T-helper 2 cell treated with Interferon-gamma antibody and Interleukin-4, amounts not matched to agents 100 ng/mL and 5 ng/mL, for 36 hours (primary cell): ENCODE results near the gene NDUFS2. TPM values are rescaled to one million over a fixed set of nuclear protein-coding genes. Genes with fewer than 3 reads are reported as not detected.

Experiments
- intact Hi-C: fragments of 100-400 bp; cut with micrococcal nuclease; formaldehyde crosslinking; loops from one replicate; pipeline ENCODE4 v1.15.1; 2023
- total RNA-seq: library from RNA; stranded (reverse); gene quantifications from 2 replicates; pipeline ENCODE4 v1.2.3, GENCODE V29; 2022

NDUFS2 gene
- total RNA-seq, 1 donor from 2014 or later, result 83.0 TPM

DNA sequence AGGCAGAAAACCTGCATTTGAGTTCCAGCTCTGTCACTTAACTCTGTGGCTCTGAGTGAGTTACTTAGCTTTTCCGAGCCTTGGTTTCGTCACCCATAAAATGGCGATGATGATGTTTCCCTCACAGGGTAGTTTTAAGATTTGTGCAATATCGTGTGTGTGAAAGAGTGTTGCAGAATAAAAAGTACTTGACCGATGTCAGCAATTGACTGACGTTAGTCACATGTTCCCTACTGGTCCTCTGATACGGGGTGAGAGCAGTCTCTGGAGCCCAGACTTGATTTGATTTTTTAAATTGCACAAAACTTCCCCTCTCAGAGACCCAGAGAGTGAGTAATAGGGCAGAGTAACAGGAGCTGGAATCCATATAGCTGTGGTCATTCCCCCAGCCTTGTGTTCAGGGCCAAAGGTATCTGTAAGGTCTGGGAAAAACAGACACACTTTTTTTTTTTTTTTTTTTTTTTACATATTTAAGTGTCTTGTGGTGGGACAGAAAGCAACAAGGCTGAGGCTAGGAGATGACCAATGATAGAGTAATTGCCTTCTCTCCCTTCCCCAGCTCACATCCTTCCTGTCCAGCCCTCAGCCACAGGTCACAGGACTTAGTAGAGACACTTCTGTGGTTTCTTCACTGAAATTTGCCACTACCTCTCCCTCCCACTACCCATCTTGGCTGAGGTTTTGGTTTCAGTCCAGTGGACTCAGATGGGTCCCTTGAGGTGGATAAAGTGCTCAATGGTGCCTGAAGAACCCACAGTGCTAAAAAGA, 15.0 kb downstream of the NDUFS2 start:
- intact Hi-C loops, result no loop called here

DNA sequence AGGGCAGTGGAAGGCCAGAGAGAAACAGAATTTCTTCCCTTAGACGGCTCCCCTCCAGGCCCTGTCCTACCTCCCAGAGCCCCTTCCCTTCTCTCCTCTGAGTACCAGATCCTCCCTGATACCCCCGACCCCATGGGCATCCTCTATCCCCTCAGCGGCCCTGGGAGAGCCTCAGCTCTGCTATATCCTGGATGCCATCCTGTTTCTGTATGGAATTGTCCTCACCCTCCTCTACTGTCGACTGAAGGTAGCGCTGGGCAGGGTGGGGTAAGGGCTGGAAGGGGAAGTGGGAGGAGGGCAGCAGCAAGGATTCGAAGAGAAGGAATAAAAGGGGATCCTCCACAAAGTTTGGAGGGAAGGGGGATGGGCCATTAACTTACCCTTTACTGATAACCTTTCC, 15.7 kb downstream of the NDUFS2 start:
- intact Hi-C loops, result no loop called here

DNA sequence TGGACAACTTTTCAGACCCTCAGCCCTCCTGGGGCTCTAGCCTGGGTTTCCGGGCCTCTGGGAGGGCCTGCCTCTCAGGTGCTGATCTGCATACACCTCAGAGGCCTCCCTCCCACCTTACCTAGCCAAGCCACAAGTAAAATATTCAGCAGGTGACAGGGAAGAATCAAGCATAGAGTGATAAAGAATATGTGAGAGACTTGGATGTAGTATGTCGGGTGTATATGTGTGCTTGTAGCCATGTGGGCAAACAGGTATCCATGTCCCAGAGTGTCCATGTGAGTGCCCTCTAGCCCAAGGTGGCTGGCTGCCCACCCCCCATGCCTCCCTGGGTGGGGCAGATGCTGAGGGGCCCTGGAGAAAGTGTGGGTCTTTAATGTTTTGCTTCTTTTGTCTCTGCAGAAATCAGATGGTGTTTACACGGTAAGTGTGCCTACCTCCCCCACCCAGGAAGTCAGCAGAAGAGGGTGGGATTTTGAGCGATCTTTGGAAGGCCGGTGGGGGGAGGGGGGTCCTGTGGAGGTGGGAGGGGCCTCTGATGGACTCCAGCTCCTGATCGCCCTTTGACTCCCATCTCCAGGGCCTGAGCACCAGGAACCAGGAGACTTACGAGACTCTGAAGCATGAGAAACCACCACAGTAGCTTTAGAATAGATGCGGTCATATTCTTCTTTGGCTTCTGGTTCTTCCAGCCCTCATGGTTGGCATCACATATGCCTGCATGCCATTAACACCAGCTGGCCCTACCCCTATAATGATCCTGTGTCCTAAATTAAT, 16.3 kb downstream of the NDUFS2 start:
- intact Hi-C loops, result no loop called here

DNA sequence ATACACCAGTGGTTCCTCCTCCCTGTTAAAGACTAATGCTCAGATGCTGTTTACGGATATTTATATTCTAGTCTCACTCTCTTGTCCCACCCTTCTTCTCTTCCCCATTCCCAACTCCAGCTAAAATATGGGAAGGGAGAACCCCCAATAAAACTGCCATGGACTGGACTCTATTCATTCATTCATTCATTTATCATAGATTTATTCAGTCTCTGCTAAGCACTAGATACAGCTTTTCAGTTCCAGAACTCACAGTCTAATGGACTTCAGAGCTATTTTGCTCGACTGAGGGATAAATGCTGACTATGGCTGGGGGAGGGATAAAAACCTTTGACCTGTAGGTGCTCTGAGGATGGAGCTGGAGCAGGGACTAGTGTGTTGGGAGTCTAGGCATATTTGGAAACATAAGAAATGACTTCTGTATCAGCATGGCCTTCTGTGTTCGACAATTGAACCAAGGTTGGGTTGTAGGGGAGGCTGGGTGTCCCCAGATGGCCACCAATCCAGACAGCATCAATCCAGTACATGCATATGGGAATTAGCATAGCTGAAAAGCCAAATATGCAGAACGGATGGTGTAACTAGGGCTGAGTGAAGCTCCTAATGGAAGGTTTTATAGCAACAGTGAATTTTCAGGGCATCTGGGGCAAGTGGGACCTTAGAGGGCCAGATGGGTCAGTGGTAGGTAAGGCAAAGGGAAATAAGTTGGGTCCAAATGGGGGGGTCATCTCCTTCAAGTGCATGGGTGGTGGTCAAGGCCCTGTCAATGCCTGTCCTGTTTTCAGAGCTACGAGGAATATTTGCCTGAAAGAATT, 17.1 kb downstream of the NDUFS2 start:
- intact Hi-C loops, result no loop called here

DNA sequence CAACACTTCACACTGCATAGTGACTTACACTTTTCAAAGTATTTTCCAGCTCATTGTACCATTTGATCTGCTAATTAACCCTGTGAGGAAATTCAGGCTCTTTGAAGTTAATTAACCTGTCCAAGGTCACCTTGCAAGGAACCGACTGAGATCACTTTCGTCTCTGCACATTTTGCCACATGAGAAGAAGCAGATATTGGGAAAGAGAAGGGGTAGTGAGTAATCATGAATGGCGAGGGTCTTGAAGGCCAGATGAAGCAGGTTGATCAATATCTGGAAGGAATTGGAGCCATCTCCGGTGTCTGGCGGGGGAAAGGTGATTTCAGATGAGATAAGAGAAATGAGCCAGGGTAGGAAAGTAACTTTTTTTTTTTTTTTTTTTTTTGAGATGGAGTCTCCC, 17.8 kb downstream of the NDUFS2 start:
- intact Hi-C loops, result loop anchor here (10.0 kb wide), 1 partner anchor 545 kb away; the partner anchor contains the start of gene ATF6

DNA sequence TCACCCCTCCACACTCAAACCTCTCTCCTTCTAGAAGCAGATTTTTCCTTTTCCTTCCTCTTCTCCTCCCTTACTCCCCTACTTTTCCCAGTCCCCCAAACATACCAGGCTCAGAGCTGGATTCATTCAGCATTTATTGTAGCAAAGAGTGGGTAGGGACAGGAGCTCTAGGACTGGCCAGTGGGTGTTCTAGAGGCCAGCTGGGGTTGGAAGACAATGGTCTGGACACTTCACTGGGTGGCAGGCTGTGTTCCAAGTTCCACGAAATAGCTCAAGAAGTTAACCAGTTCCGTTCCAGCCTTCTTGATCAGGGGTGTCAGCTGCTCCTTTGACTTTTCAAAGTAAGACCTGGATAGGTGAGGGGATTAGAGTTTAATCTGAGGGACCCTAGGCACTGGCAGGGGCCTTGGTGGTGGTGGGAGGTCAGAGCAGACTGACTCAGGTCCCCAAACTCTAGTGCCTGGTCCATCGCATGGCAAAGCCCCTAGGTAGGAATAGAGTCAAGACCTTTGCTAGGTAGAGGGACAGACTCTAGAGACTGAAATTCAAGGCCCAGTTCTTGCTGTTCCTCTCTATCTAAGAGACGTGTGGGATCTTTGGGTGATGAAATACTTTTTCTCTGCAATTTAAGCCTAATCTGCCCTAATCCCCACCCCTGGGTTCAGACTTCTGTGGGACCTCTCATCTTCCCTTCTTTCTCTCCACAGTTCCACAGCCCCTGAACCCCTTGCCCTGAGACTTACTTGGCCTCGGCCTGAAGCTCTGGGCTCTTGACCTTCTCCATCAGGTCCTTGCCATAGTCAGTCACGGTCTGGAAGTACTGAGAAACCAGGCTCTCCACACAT, 20.2 kb downstream of the NDUFS2 start:
- intact Hi-C loops, result loop anchor here (10.0 kb wide), 1 partner anchor 542 kb away; the partner anchor contains the start of gene ATF6

DNA sequence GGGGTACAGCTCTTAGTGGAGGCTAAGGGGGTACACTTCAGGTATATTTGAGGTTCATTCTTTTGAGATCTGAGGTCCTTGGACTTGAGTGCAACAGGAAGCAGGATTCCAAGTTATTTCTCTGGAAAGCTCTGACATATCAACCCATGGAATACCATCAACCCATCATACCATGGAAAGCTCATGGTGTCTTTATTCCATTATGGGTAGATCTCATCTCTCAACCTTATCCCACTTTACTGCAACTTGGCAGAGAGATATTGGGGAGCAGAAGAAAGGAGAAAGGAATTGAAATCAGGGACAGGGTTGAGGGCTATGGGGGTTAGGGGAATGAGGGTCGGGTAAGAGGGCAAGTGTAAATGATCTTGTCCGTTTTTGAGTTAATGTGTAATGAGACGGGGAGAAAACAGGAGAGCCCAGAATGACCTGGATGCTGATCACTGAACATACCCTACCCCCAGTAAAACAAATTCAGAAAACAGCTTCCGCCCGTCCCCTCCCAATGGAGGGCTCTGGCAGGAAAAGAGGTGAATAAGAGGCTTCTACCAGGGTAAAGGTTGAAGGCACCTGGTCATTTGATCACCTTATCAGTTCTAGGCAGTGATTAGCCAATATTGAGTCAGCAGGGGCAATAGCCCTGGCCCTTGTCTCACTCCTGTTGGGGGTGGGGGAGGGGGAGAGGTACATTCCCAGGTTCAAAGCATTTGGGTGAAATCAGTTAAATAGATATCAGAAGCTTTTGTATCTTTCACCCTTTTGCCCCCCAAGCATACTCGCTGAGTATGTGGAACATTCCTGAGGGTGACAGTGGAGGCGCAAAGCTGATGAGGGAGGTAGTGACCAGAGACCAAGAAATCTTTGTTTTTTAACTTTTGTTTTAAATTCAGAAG, 21.9 kb downstream of the NDUFS2 start:
- intact Hi-C loops, result loop anchor here (10.0 kb wide), 1 partner anchor 541 kb away; the partner anchor contains the start of gene ATF6

DNA sequence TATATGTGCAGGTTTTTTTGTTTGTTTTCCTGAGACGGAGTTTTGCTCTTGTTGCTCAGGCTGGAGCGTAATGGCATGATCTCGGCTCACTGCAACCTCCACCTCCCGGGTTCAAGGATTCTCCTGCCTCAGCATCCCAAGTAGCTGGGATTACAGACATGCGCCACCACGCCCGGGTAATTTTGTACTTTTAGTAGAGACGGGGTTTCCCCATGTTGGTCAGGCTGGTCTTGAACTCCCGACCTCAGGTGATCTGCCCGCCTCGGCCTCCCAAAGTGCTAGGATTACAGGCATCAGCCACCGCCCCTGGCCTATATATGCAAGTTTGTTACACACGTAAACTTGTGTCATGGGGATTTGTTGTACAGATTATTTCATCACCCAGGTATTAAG, 22.5 kb downstream of the NDUFS2 start:
- intact Hi-C loops, result loop anchor here (1.0 to 10.0 kb wide), 8 partner anchors 14 to 540 kb away; partner anchors contain the start of genes ATF6, B4GALT3, NDUFS2 and PPOX

DNA sequence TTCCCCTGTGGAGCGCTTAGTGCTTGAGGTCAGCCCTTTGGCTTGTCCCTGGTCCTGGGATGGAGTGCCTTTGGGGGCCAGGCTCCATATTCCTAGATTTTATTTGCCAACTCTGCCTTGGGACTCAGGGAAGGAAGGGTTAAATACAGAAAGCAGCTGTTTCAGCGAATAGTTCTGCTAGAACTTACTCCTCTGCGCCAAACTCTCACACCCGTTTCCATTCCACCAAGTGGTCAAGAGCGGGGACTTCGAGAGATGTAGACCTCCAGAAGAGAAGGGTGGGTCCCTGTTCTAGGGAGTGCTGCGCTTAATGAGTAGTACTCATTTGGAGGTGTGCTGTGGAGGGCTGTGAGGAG, 23.0 kb downstream of the NDUFS2 start:
- intact Hi-C loops, result loop anchor here (1.0 to 10.0 kb wide), 8 partner anchors 15 to 540 kb away; partner anchors contain the start of genes ATF6, B4GALT3, NDUFS2 and PPOX

DNA sequence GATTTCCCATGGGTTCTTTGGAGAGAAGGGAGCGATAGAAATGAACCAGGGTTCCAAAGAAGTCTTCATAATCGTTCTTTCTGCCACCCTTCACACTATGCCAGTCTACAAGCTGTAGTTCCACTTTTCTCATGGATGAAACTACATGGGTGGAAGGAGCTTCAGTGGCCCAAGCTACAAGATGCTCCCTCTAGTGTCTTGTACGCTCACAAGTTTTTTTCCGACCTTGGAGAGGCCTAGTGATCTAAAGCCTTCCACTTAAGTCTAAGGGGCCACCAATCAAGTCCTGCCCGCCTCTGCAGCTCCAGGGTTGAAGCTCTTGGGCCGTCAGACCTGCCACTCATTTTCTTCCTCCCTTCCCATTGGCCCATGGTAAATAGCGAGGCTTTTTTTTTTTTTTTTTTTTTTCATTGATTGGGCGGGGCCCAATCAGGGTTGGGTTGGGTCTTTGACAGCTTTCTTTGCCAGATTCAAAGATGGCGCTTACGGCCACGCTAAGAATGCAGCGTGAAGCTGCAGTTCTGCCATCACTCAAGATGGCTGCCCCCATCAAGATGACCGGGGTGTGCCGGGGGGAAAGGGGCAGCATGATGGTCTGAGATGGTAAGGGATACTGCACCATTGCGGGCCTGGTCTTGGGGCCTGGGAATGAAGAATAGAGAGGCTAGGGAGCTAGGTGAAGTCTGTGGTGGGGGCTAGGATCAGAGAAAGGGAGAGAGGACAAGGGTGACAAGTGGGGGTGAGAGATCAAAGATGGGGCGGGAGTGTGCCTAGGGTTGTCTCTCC, 23.6 kb downstream of the NDUFS2 start, which contains the start of gene TOMM40L:
Gene TOMM40L (plus strand): TSS at position 527 of the 786 bp plus-strand sequence. CDS start 430 bp downstream, outside the sequence.
- intact Hi-C loops, result loop anchor here (1.0 to 10.0 kb wide), 9 partner anchors 15 to 539 kb away; partner anchors contain the start of genes ATF6, B4GALT3, NDUFS2 and PPOX

DNA sequence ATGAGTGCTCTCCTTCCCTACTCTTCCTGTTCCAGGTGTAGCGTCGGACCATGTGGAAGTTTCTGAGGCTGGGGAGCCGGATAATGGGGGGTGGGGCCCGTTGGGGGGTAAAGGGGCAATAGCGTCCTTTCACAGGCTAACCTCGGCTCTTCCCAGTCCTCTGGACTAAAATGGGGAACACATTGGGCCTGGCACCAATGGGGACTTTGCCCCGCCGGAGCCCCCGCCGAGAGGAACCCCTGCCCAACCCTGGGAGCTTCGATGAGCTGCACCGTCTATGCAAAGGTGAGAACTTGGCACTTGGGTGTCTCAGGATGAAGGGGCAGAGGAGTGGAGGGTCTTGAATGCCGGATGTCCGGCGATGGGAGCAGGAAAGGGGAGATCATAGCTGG, 24.1 kb downstream of the NDUFS2 start:
- intact Hi-C loops, result loop anchor here (2.0 to 10.0 kb wide), 2 partner anchors 80 to 538 kb away; partner anchors contain the start of gene ATF6

DNA sequence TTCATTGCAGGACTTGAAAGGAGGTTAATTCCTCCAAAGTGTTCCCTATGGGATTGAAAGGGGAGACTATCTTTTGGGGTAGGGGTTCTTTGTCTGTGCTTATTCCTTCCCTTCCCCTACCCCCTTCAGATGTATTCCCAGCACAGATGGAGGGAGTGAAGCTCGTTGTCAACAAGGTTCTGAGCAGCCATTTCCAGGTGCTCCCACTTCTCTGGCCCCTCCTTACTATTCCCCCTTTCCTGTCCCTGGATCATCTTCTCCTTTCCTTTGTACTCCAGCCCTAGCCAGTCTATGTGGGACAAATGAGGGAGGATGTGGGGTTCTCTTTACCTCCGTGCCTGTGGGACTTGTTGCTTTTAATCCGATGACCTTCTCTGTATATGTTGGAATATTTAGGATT, 24.6 kb downstream of the NDUFS2 start:
- intact Hi-C loops, result loop anchor here (1.0 to 10.0 kb wide), 4 partner anchors 65 to 538 kb away; partner anchors contain the start of gene ATF6

DNA sequence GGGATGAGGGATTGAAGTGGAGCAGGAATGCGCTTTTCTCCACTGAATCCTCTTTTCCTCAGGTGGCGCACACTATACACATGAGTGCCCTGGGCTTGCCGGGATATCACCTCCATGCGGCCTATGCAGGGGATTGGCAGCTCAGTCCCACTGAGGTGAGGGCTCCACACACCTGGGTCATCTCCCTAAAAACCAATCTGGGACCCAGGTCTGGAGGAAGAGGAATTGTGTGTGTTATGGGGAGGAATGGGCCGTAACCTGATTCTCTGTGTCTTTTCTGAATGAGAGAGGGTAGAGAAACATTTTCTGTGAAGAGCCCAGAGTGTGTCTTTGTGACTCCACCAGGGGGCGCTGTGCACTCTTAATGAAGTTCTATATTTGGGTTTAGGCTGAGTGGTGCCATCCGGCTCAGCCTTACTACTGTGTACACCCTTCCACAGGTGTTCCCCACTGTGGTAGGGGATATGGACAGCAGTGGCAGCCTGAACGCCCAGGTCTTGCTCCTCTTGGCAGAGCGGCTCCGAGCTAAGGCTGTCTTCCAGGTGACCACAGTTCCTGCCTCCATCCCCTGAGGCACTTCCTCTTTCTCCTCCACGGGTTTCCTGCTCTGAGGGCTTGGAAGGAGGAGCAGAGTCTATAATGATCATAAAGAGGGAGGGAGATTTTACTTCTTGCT, 25.2 kb downstream of the NDUFS2 start:
- intact Hi-C loops, result loop anchor here (1.0 to 10.0 kb wide), 4 partner anchors 64 to 537 kb away; partner anchors contain the start of gene ATF6

DNA sequence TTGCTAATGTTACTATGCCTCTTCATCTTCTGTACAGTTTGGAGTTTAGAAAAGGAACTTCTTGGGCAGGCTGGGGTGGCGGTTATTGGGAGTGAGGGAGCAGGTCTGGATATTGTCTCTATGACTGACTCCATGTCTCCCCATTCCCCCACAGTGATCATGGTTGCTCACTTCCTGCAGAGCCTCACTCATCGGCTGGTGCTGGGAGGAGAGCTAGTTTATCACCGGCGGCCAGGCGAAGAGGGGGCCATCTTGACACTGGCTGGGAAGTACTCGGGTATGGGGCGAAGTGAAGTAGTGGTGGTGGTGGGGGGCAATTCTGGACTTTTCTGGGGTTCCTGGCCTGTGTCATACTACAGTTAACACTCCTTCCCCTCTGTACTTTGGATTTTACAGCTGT, 25.9 kb downstream of the NDUFS2 start:
- intact Hi-C loops, result loop anchor here (10.0 kb wide), 1 partner anchor 537 kb away; the partner anchor contains the start of gene ATF6

DNA sequence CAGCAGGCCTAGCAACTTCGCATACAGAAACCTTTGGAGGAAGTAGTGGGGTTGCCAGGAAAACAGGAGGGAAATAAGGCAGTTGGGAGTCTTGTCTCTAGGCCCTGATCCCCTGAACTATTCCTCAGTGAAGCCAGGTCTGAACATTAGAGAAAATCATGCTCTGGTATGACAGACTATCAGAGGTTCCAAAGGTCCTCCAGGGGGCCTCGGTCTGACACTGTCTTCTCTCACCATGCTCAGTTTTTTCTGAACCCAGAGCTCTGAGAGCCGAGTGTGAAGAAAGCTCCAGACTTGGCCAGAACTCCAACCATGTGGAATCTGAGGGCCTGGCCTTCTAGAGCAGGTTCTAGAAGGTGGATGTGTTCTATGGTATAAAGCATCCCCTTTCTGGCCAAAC, 27.7 kb downstream of the NDUFS2 start:
- intact Hi-C loops, result loop anchor here (10.0 kb wide), 1 partner anchor 535 kb away; the partner anchor contains the start of gene ATF6

DNA sequence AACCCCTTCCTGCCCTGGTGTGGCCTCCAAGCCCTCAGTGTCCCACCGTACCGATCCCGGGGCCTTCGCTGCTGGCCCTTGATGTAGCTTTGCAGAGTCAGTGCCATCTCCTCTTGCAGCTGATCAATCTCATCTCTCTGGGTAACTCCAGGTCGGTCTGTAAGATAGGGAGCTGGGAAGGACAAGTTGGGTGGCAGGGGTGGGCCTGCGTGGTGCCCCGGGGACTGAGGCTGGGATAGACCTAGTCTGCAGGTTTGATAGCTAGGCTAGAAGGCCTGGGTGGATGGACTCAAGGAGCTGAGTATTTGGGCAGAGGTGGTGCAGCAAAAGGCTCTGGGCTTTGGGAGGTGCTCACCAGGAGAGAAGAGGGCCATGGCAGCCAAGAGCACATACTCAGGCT, 28.6 kb downstream of the NDUFS2 start:
- intact Hi-C loops, result no loop called here

DNA sequence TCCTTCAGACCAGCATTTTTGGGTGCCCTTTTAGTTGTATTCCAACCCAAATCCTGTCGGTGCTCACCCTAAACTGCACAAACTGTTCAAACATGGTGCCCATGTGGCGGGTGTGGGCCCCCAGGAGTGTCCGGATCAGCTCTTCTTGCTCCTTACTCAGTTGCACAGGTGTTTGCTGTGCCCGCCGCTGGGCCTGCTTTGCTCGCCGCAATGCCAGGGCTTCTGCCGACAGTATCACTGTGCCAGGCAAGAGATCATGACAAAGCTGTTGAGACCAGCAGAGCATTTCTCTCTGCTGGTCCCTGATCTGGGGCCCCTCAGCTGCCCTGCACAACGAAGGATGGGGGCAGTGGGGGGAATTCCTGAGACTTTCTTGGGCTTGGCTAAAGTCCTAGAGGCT, 30.9 kb downstream of the NDUFS2 start:
- intact Hi-C loops, result no loop called here
